Left lung (tissue), 10 donors: Measurements from ENCODE around the gene BBS9. TPM values are rescaled to one million over a fixed set of nuclear protein-coding genes. Genes with fewer than 3 reads are reported as not detected.

ENCODE experiments used
- ATAC-seq: fragments of 200-7000 bp; cut with Tn5 transposase; one replicate; pipeline ENCODE4 v1.9.1; 2020; ENCODE audit warnings: moderate library complexity
- DNase-seq, 4 donors: peaks; one replicate each; pipeline ENCODE4 v3.0.0-alpha.2; 2013 to 2020
- H3K27ac ChIP-seq, 2 donors: fragments of 200-600 bp; sonication (generic) in 1 of 2; one replicate each; pipeline versions ENCODE4 v1.5.0 to v1.8.0; 2020 to 2021
- H3K27me3 ChIP-seq, 2 donors: fragments of 200-600 bp; sonication (generic) in 1 of 2; one replicate each; pipeline versions ENCODE4 v1.5.0 to v1.8.0; 2020 to 2021
- H3K36me3 ChIP-seq, 2 donors: fragments of 200-600 bp; sonication (generic) in 1 of 2; one replicate each; pipeline versions ENCODE4 v1.5.0 to v1.8.0; 2020 to 2021
- H3K4me1 ChIP-seq, 2 donors: fragments of 200-600 bp; one replicate each; pipeline ENCODE4 v1.8.0; 2021
- H3K4me3 ChIP-seq, 2 donors: fragments of 200-600 bp; sonication (generic) in 1 of 2; one replicate each; pipeline versions ENCODE4 v1.5.0 to v1.8.0; 2020 to 2021; ENCODE audit warnings: mild to moderate bottlenecking in 1 of 2
- H3K9me3 ChIP-seq, 2 donors: fragments of 200-600 bp; sonication (generic) in 1 of 2; one replicate each; pipeline versions ENCODE4 v1.5.0 to v1.8.0; 2020 to 2021
- intact Hi-C, 2 donors: fragments of 100-400 bp; cut with DNase I; formaldehyde crosslinking; loops; one replicate each; pipeline versions ENCODE4 v1.11.2 to v1.14.2; 2022
- polyA plus RNA-seq, 6 donors: library from polyadenylated mRNA; unstranded; fragments of 120-200 nt; gene quantifications; one replicate each; pipeline ENCODE4 v1.2.1, GENCODE V29; 2013; ENCODE audit not compliant: insufficient read length in 6 of 6
- total RNA-seq, 2 donors: library from RNA; stranded (reverse); fragmentation: NEBNext Ultra II Directional; extraction: Animal tissue kit (Norgen Biotek cat#: 25700); gene quantifications; one replicate each; pipeline ENCODE4 v1.2.1, GENCODE V29; 2021
- TF ChIP-seq, protein P1 (sequence below), 2 donors: fragments of 200-600 bp; sonication (generic) in 1 of 2; IDR thresholded peaks; one replicate each; pipeline versions ENCODE4 v1.5.0 to v1.8.0; 2021; ENCODE audit warnings: antibody characterized with exemption in 2 of 2
- donor health status: DM: no; HTN: yes; CAD: no.
- donor health status: DM: no; HTN: no; CAD: no.

The BBS9 gene
- total and polyA plus RNA-seq, 8 donors, result 14.5 to 25.1 (median 19.1) TPM

GRCh38 chr7:33632840-33633525 lies 503.6 kb downstream of the BBS9 start:
- no peaks in the 10 kb centered on the region for H3K4me1 ChIP-seq
- no peak for ATAC-seq
- no peaks in the 10 kb centered on the region for H3K36me3 ChIP-seq
- H3K9me3 ChIP-seq, result no peaks in the 10 kb centered on the region
- no peak for DNase-seq
- intact Hi-C loops, result no loop called here
- TF ChIP-seq, protein P1, sequence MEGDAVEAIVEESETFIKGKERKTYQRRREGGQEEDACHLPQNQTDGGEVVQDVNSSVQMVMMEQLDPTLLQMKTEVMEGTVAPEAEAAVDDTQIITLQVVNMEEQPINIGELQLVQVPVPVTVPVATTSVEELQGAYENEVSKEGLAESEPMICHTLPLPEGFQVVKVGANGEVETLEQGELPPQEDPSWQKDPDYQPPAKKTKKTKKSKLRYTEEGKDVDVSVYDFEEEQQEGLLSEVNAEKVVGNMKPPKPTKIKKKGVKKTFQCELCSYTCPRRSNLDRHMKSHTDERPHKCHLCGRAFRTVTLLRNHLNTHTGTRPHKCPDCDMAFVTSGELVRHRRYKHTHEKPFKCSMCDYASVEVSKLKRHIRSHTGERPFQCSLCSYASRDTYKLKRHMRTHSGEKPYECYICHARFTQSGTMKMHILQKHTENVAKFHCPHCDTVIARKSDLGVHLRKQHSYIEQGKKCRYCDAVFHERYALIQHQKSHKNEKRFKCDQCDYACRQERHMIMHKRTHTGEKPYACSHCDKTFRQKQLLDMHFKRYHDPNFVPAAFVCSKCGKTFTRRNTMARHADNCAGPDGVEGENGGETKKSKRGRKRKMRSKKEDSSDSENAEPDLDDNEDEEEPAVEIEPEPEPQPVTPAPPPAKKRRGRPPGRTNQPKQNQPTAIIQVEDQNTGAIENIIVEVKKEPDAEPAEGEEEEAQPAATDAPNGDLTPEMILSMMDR (IDR thresholded peaks at IDR 0.05), result no peak
- no peak overlapping the region for H3K4me3 ChIP-seq
- H3K27ac ChIP-seq, result no peak overlapping the region
- no peaks in the 10 kb centered on the region for H3K27me3 ChIP-seq

DNA sequence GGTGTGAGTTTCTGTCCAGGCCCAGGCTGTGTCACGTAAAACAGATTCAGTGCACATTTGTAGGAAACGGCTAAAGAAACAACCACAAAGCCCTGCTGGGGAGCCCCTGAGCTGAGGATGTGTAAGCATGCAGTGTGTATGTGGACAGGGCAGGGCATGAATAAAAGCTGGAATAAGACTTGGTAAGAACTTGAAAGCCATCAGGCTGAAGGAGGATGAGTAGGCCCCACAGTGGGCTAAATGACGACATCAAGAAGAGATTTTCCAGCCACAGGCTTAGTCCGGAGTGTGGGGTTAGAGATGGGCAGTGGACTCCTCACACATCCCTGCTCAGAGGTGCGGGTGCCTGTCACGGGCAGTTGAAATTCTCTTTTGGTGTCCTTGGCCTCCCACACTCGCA lies 505.2 kb downstream of the BBS9 start:
- intact Hi-C loops, result no loop called here
- Histone ChIP-seq H3K27ac (no peak overlapping the region), H3K9me3 (no peaks in the 10 kb centered on the region), H3K4me1 (no peaks in the 10 kb centered on the region), H3K36me3 (no peaks in the 10 kb centered on the region), H3K27me3 (no peaks in the 10 kb centered on the region), H3K4me3 (no peak overlapping the region)
- DNase-seq (peak in 1 of 4 donors; percentile 23), ATAC-seq (no peak)
- TF ChIP-seq, protein P1 (IDR thresholded peaks at IDR 0.05), result no peak

DNA sequence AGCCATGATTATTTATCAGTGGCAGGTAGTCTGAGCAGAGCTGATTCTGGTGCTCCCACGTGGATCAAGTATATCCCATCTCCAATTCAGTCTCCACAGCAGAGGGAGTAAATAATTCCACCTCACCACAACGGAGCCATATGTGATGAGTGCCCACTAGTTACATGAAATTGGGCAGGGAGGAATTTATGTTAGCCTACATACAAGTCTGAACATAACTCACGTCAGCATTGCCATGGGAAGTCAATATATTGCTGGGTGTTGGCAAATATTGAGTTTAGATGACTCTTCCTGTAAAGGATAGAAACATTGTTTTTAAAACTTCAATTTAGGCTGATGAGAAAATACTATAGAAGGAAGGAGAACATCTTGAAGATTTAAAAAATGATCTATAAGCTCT lies 507.0 kb downstream of the BBS9 start:
- ATAC-seq, result no peak
- Histone ChIP-seq H3K4me1 (no peaks in the 10 kb centered on the region), H3K36me3 (no peaks in the 10 kb centered on the region), H3K27me3 (no peaks in the 10 kb centered on the region), H3K27ac (no peak overlapping the region), H3K4me3 (no peak overlapping the region), H3K9me3 (no peaks in the 10 kb centered on the region)
- no peak for DNase-seq
- intact Hi-C loops, result no loop called here
- TF ChIP-seq, protein P1 (IDR thresholded peaks at IDR 0.05), result no peak

GRCh38 chr7:33639552-33640197 lies 510.3 kb downstream of the BBS9 start:
- H3K9me3 ChIP-seq, result no peaks in the 10 kb centered on the region
- no peak for ATAC-seq

DNA sequence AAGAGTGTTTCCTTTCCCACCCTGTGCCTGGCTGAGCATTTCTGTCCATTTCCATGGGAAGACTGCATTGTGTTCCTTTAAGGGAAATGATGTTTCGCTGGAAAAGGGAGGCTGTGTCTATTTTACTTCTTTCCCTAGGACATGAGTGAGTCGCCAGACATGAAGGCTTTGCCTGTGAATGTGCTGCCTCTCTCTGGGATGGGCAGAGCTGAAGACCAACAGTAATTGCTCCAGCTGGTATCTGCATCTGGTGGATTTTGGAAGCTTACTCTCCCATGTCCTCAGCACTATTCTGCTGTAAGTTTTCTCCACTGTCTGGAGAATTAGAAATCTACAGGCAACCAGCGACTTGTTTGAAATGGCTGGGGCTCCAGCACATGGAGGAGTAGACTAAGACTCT lies 511.4 kb downstream of the BBS9 start:
- Histone ChIP-seq H3K9me3 (no peaks in the 10 kb centered on the region), H3K27ac (no peak overlapping the region), H3K27me3 (no peaks in the 10 kb centered on the region), H3K36me3 (no peaks in the 10 kb centered on the region), H3K4me1 (no peaks in the 10 kb centered on the region), H3K4me3 (no peak overlapping the region)
- TF ChIP-seq, protein P1 (IDR thresholded peaks at IDR 0.05), result no peak
- intact Hi-C loops, result no loop called here
- ATAC-seq (no peak), DNase-seq (no peak)

More at GRCh38 chr7:33639552-33640197, 510.3 kb downstream of the BBS9 start:
- Histone ChIP-seq H3K27ac (no peak overlapping the region), H3K4me3 (no peak overlapping the region), H3K4me1 (no peaks in the 10 kb centered on the region), H3K36me3 (no peaks in the 10 kb centered on the region), H3K27me3 (no peaks in the 10 kb centered on the region)
- DNase-seq, result peak in 2 of 4 donors; percentile 50 to 52
- TF ChIP-seq, protein P1 (IDR thresholded peaks at IDR 0.05), result no peak
- intact Hi-C loops, result no loop called here
